Measurements from ENCODE around the gene RIMKLA.

The RIMKLA gene

GRCh38 chr1:42430286-42431135 is 49.9 kb downstream of the RIMKLA start:
- DNase-seq = no peak

- DNase-seq = no peak
Observed at GRCh38 chr1:42431514-42431913, 50.9 kb downstream of the RIMKLA start.

- no peak for DNase-seq
Observed at GRCh38 chr1:42432714-42433113, 52.1 kb downstream of the RIMKLA start.

DNA sequence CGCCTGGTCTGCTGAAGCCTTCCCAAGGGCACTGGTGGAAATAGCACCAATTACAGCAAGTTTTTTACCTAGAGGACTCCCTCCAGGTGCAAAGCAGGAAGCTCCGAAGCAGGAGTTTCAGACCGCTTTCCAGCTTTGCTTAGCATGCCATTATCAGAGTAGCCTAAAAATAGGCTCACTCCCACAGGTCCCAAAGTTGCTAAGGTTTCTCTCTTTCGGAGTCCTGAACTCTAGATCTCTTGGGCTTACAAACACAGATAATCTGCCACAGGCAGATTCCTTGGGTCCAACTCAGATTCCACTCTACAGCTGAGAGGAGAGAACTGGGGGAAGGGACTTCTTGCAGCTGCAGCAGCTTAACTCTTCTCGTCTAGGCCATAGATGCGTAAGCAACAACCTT is 52.8 kb downstream of the RIMKLA start:
- no peak for DNase-seq

GRCh38 chr1:42434340-42434739 is 53.7 kb downstream of the RIMKLA start:
- no peak for DNase-seq

GRCh38 chr1:42439940-42440339 is 59.3 kb downstream of the RIMKLA start:
- DNase-seq = no peak

DNA sequence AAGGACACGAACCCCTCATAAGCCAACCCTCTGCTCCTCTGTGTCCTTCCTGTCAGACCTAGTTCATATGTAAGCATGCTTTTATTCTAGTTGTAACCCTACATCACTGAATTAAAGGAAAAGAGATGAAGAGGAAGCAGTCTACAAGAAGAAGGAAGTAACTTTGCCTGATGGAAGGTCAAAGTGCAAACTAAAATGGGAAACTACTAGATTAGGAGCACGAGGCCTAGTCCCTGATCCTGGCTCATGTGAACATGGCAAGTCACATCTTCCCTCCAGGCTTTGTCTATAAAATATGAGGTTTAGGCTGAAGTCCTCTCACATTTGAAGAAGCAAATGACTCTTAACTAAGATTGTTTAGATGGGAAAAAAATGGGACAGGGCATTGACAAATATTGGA is 62.1 kb downstream of the RIMKLA start:
- DNase-seq = no peak

DNA sequence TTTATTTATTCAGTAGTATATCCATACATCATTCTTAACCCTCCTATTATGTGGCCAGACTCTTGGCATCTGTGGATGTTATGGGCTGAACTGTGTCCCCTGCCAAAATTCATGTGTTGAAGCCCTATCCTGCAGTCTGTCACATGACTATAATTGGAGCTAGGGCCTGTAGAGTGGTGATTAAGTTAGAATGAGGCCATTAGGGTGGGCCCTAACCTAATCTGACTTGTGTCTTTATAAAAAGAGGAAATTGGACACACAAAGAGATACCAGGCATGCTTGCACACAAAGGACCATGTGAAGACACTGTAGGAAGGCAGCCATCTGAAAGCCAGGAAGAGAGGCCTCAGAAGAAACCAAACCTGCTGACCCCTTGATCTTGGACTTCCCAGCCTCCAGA is 68.7 kb downstream of the RIMKLA start:
- DNase-seq = no peak

- DNase-seq = no peak
Observed at GRCh38 chr1:42450061-42450460, 69.5 kb downstream of the RIMKLA start.

DNA sequence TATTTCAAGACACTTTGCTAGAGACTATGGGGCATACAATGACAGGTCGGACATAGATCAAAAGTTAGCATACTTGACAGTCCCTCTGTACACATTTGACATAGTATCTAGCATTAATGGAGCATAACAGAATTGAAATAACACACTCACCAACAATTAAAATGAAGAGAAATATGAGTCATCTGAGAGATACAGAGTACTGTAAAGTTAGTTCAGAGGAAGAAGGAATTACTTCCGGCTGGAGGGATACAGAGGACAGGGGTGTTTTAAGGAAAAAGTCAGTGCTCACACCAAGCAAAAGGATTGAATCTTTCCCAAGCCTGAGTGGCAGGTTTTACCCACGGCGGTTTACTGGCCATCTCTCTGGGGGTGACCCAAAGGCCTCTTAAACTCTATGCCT is 72.8 kb downstream of the RIMKLA start:
- DNase-seq = no peak

GRCh38 chr1:42454403-42454802 is 73.8 kb downstream of the RIMKLA start:
- no peak for DNase-seq

DNA sequence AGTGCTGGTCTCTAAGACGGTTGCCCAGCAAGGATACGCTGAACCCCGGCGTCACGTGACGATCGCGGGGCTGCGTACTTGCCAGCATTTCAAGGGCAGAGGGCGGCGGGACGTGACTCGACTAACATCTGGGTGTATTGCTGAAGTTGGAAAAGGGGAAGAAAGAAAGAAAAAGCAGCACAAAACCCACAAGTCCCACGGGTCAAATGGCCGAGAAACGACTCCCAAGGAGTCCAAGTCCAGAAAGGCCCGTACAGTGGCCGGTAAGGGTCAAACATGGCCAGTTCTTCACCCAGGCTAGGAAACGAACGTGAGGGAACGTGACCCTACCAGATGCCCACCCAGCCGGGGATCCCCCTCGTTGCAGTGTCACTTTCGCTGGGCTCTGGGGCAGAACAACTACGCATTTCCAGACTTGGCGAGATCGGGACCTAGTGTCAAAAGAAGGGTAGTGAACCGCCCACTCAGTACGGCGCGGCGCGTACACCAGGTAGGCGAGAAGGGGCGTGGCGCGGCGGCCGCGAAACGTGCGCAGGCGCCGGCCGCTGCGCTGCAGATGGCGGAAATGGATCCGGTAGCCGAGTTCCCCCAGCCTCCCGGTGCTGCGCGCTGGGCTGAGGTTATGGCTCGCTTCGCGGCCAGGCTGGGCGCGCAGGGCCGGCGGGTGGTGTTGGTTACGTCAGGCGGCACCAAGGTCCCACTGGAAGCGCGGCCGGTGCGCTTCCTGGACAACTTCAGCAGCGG is 75.6 kb downstream of the RIMKLA start, which contains the start of the genes PPCS and ZMYND12:
Gene PPCS, plus strand, starts transcription at position 534 of the 744 bp plus-strand sequence. Its CDS starts 23 bp downstream, at position 557.
Gene ZMYND12, minus strand, starts transcription at position 13 of the 744 bp plus-strand sequence. CDS start 25 bp downstream, outside the sequence.
- peak; percentile 90 to 93 for DNase-seq

- DNase-seq = peak; percentile 46 to 57
Observed at GRCh38 chr1:42456754-42457089, 76.1 kb downstream of the RIMKLA start.

GRCh38 chr1:42461196-42461595 is 80.6 kb downstream of the RIMKLA start:
- no peak for DNase-seq

DNA sequence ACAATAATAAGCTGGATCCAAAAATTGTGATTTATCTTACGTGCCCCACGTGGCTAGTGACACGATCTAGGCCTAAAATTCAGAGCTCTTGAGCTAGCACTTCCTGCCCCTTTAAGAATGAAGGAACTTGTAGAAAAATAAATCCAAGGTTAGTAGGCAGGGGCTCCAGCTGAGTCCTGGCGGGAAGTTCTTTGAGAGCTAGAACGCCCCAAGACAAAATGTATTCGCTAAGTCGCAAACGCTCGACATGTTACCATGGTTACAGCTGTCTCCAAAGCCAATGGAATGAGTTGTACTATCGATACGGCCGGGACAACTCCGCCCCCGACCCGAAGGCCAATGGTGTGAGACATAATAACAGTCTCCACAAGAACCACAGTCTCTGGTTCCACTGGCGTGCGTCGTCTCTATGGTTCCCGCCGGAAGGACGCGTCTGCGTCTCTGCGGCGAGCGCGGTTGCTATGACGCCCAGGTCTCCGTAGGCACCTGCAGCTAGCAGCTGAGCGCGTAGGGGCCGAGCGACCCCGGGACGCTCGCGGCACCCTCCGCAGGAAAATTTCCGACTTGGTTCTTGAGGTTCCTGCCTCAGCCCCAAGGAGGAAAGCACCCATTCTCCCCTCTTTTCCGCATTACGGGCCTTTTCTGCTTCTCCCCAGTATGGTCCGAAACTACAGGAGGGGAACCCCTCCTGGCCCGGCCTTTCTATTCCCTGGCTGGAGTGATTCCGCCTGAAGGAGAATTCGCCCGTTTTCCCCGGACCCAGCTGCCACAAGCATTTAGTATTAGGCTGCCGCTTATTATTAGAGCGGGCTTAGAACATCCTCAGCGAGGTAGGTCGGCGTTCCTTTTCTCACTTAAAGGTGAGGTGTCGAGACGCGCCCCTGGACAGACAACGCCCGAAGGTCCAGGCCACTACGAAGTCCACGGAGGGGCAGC is 82.5 kb downstream of the RIMKLA start, which contains the start of gene CCDC30:
Gene CCDC30, plus strand, starts transcription at position 459 of the 936 bp plus-strand sequence. CDS start 17,266 bp downstream, outside the sequence.
- peak; percentile 95 for DNase-seq

- no peak for DNase-seq
Observed at GRCh38 chr1:42463921-42464320, 83.3 kb downstream of the RIMKLA start.

GRCh38 chr1:42466030-42466429 is 85.4 kb downstream of the RIMKLA start:
- no peak for DNase-seq

DNA sequence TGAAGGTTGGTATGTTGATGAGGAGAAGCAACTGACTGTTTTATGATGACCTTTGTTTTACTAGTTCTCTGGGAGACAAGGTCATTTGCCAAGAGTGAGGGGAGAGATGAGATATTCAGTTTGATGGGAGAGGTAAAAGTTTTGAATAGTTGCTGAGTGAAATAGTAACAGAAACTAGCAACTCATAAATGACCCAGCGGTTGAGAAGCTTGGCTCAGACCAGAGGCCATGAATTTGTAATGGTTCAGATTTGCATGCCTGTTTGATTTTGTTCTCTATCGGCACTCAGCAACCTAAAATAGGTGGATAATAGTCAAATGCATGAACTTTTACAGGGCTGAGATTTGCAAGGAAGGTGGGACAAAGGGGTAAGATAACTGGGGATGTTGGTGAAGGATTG is 89.1 kb downstream of the RIMKLA start:
- no peak for DNase-seq
